Activated T-helper 2 cell treated with anti-CD3 and anti-CD28 coated beads, Interferon-gamma antibody, Interleukin-2, Interleukin-4, amounts not matched to agents 10 μg/mL and 5 μg/mL and 100 μg/mL, durations not matched to agents 14 hours and 24 hours and 36 hours (primary cell): ENCODE data around the gene HYCC1. TPM values are rescaled to one million over a fixed set of nuclear protein-coding genes. Genes with fewer than 3 reads are reported as not detected.
"Not testable (repeated sequence)": the region's sequence is repeated elsewhere in the genome, so short reads cannot be mapped to it uniquely, and the experiment has no call there.

ENCODE experiments used
- DNase-seq: peaks from one replicate; pipeline ENCODE4 v3.0.0; 2021; ENCODE audit warnings: low spot score
- H3K27ac Mint-ChIP-seq: one replicate; pipeline ENCODE4 v1.8.0; 2021; ENCODE audit warnings: mixed read lengths
- H3K27me3 Mint-ChIP-seq: one replicate; pipeline ENCODE4 v1.8.0; 2021; ENCODE audit warnings: low read depth, mixed read lengths
- H3K36me3 Mint-ChIP-seq: one replicate; pipeline ENCODE4 v1.8.0; 2021; ENCODE audit warnings: low read depth, mixed read lengths
- H3K4me1 Mint-ChIP-seq: one replicate; pipeline ENCODE4 v1.8.0; 2021; ENCODE audit warnings: low read depth, mixed read lengths
- H3K4me3 Mint-ChIP-seq: one replicate; pipeline ENCODE4 v1.8.0; 2021; ENCODE audit warnings: low read depth, mild to moderate bottlenecking, moderate library complexity, mixed read lengths
- H3K9me3 Mint-ChIP-seq: one replicate; pipeline ENCODE4 v1.8.0; 2021; ENCODE audit warnings: mixed read lengths
- intact Hi-C: fragments of 100-400 bp; cut with micrococcal nuclease; formaldehyde crosslinking; loops from one replicate; pipeline ENCODE4 v1.15.1; 2023
- total RNA-seq: library from RNA; stranded (reverse); gene quantifications from 2 replicates; pipeline ENCODE4 v1.2.3, GENCODE V29; 2022

The HYCC1 gene
- 49.9 and 55.1 TPM in 2 replicates for total RNA-seq

DNA sequence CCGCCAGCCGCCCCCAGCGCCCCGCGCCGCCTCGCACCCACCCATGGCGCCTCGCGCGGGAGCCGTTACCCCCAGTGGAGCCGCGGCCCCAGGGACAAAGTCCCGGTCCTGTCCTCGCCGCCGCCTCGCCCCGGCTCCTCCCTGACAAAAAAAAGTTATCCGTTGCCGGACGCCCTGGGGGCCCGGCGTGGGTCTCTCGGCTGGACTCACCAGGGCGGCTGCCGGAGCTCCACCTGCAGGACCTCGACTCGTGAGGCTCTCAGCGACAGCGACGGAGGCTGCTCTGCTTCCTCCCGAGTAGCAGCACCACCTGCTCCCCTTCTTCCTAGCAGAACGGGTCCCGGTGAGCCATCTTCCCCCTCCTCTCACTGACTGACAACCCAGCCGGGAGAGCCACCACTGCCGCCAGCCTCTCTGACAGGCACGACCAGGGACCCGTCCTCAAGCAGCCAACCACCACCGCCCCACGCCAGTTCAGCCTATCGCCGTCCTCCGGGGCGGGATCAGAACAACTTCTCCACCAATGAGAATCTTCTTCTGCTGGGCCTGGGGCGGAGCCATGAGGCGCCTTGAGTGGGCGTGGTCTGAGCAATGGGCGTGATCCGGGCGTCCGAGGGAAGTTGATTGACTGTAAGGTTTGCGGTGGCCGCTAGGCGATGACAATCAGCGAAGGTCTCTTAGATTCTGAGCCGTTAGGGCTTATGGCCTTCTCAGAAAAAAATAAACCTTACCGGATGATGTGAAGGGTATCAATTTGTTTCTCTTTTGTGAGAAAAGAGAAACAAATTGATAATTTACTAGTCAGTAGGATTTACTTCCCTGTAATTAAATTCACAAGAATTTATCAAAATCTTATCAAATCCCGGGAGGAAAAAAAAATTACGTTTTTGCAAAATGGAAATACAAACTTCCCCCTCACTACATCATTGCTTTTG is at the start of gene HYCC1:
Gene HYCC1 (minus strand): TSS at position 416 of the 935 bp plus-strand sequence. CDS start 23,019 bp downstream, outside the sequence.
- Mint-ChIP-seq H3K4me1 (peaks cover 33% of the 10 kb centered on the region), H3K27ac (peak within 1 kb of the TSS; percentile 85), H3K27me3 (no peaks in the 10 kb centered on the region), H3K36me3 (no peaks in the 10 kb centered on the region), H3K4me3 (peak within 1 kb of the TSS; percentile 89), H3K9me3 (no peaks in the 10 kb centered on the region)
- peak; percentile 99 for DNase-seq
- intact Hi-C loops, result loop anchor here (1.0 to 10.0 kb wide), 9 partner anchors 13 to 461 kb away; partner anchors contain the start of genes IGF2BP3, KLHL7, NUP42 and TOMM7

DNA sequence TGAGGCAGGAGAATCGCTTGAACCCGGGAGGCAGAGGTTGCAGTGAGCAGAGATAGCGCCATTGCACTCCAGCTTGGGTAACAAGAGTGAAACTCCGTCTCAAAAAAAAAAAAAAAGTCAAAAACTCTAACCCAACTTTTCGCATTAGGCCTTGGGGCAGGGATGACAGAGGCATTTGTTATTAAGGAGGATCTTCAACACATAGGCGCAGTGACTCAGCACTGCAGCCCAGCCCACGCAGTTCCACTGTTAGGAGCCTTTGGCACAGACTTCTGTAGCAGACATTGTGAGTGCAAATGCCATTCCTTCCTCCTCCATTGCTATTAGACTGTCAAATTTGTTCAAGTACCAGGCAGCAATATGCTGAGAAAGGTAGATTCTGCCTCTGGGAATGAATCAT is 48.5 kb upstream of the HYCC1 start:
- no peak for DNase-seq
- peaks cover 16% of the 10 kb centered on the region for H3K27me3 Mint-ChIP-seq
- H3K27ac Mint-ChIP-seq, result no peak overlapping the region
- no peak overlapping the region for H3K4me3 Mint-ChIP-seq
- intact Hi-C loops, result no loop called here
- no peaks in the 10 kb centered on the region for H3K9me3 Mint-ChIP-seq
- no peaks in the 10 kb centered on the region for H3K4me1 Mint-ChIP-seq
- H3K36me3 Mint-ChIP-seq, result no peaks in the 10 kb centered on the region

DNA sequence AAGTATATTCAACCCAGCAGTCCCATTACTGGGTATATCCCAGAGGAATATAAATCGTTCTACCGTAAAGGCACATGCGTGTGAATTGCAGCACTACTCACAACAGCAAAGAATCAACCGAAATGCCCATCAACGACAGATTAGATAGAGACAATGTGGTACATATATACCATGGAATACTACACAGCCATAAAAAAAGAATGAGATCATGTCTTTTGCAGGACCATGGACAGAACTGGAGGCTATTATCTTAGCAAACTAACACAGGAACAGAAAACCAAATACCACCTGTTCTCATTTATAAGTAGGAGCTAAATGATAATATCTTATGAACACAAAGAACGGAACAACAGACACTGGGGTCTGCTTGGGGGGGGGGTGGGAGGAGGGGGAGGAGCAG is 47.4 kb upstream of the HYCC1 start:
- no peaks in the 10 kb centered on the region for H3K36me3 Mint-ChIP-seq
- no peak overlapping the region for H3K27ac Mint-ChIP-seq
- H3K9me3 Mint-ChIP-seq, result no peaks in the 10 kb centered on the region
- H3K27me3 Mint-ChIP-seq, result peaks cover 12% of the 10 kb centered on the region
- no peaks in the 10 kb centered on the region for H3K4me1 Mint-ChIP-seq
- DNase-seq, result no peak
- intact Hi-C loops, result no loop called here
- H3K4me3 Mint-ChIP-seq, result no peak overlapping the region

DNA sequence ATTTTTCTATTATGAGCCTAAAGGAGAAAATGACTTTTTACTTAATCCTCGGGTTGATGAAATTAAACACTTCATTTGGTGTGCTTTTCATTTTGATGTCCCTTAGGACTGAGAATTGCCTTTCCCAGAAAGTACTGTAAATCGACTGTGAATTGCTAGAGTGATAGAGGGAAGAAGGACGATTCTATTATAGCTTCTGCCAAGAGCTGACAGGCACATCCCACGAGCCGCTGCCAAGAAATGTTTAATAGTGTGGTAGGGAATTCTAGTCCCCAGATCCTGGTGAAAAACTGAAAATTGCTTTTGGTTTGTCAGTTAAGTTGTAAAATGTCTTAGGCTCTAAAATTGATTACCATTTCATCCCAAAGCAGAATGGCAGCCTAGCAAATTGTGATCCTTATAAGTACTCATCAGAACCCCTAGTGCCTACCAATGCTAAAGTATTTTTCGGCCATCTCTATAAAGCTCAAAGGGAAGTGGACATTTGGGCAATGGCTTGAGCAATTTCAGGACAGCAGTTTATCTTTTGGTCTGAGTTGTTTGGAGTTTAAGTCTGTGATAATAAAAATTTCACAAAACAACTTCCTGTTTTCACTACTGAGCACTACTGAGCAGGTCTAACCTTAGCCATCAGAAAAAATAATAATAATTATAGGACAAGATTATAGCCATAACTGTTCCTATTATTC is 44.6 kb upstream of the HYCC1 start:
- intact Hi-C loops, result no loop called here
- H3K4me1 Mint-ChIP-seq, result peaks cover 4% of the 10 kb centered on the region
- no peaks in the 10 kb centered on the region for H3K36me3 Mint-ChIP-seq
- H3K27ac Mint-ChIP-seq, result no peak overlapping the region
- no peak for DNase-seq
- H3K27me3 Mint-ChIP-seq, result peaks cover 7% of the 10 kb centered on the region
- H3K4me3 Mint-ChIP-seq, result no peak overlapping the region
- no peaks in the 10 kb centered on the region for H3K9me3 Mint-ChIP-seq

DNA sequence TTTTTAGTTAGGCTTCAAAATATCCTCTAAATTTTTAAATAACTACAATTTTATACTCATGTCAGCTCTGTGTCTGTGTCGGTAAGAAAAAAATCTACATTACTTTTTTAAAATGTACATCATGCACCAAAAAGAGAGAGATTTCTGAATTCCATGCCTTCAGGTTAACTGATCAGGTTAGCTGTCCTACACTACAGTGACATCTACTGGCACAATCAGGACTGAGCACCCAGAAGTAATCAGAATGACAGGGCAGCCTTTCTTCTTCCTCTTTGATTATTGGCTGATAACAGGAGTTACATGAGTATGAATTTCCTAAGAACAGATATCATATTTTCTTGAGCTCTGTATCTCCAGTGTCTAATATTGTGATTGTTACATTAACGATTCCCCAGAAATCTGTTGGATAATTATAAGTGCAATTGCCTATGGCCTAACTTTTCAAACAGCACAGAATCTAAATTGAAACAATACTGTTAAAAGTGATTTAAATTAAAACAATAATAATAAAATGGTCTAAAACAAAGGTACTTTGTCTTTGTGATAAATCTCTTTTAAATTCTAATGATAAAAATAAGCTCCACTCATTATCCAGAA is 41.8 kb upstream of the HYCC1 start:
- peak; percentile 46 for DNase-seq
- intact Hi-C loops, result loop anchor here (1.0 to 2.0 kb wide), 6 partner anchors 35 to 495 kb away; partner anchors contain the start of gene TOMM7
- no peaks in the 10 kb centered on the region for H3K36me3 Mint-ChIP-seq
- H3K4me3 Mint-ChIP-seq, result no peak overlapping the region
- no peaks in the 10 kb centered on the region for H3K9me3 Mint-ChIP-seq
- peaks cover 10% of the 10 kb centered on the region for H3K4me1 Mint-ChIP-seq
- no peak overlapping the region for H3K27ac Mint-ChIP-seq
- peaks cover 3% of the 10 kb centered on the region for H3K27me3 Mint-ChIP-seq

DNA sequence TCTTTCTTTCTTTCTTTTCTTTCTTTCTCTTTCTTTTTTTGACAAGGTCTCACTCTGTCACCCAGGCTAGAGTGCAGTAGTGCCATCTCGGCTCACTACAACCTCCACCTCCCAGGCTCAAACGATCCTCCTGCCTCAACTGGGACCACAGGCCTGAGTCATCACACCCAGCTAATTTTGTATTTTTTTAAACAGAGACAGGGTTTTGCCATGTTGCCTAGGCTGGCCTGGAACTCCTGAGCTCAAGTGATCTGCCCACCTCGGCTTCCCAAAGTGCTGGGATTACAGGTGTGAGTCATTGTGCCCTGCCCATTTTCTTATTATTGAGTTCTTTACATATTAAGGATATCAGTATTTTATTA is 37.2 kb upstream of the HYCC1 start:
- not testable (repeated sequence) for DNase-seq, H3K9me3 Mint-ChIP-seq, H3K27ac Mint-ChIP-seq

DNA sequence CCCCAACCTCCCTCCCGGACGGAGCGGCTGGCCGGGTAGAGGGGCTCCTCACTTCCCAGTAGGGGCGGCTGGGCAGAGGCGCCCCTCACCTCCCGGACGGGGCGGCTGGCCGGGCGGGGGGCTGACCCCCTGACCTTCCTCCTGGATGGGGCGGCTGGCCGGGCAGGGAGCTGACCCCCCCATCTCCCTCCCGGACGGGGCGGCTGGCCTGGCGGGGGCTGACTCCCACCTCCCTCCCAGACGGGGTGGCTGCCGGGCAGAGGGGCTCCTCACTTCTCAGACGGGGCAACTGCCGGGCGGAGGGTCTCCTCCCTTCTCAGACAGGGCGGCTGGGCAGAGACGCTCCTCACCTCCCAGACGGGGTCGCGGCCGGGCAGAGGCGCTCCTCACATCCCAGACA is 32.4 kb upstream of the HYCC1 start:
- H3K27me3 Mint-ChIP-seq, H3K4me1 Mint-ChIP-seq, H3K9me3 Mint-ChIP-seq, H3K4me3 Mint-ChIP-seq, DNase-seq, H3K27ac Mint-ChIP-seq, intact Hi-C loops, H3K36me3 Mint-ChIP-seq: not testable (repeated sequence)

More for the DNA sequence above, 37.2 kb upstream of the HYCC1 start:
- H3K36me3 Mint-ChIP-seq, H3K27me3 Mint-ChIP-seq, H3K4me3 Mint-ChIP-seq: not testable (repeated sequence)
- intact Hi-C loops, result loop anchor here (5.0 kb wide), 1 partner anchor 39 kb away; the partner anchor contains the start of gene HYCC1
- H3K4me1 Mint-ChIP-seq, result peaks cover 13% of the 10 kb centered on the region

DNA sequence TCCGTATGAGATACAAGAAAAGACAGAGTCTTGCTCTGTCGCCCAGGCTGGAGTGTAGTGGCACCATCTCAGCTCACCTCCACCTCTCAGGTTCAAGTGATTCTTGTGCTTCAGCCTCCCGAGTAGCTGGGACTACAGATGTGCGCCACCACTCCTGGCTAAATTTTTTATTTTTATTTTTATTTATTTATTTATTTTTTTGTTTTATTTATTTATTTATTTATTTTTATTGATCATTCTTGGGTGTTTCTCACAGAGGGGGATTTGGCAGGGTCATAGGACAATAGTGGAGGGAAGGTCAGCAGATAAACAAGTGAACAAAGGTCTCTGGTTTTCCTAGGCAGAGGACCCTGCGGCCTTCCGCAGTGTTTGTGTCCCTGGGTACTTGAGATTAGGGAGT is 31.2 kb upstream of the HYCC1 start:
- H3K36me3 Mint-ChIP-seq, H3K27me3 Mint-ChIP-seq, H3K4me3 Mint-ChIP-seq, intact Hi-C loops, H3K9me3 Mint-ChIP-seq, H3K4me1 Mint-ChIP-seq, DNase-seq, H3K27ac Mint-ChIP-seq: not testable (repeated sequence)

DNA sequence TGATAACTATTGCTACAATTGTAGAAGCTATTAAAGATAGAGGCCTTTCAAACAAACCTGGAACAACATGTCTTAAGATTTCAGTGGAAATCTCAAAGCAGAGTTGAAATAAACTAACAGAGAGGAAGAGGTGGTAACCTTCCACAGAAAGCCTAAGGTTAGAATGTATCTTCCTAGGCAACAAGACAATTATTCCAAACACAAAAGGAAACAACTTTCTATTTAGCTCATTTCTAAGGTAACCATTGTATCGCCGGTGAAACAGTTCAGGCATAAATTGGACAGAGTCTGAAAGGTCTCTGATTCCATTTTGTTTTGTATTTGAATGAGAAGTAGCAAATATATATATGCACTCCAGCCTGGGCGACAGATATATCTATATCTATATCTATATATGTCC is 30.7 kb upstream of the HYCC1 start:
- no peak overlapping the region for H3K4me3 Mint-ChIP-seq
- H3K9me3 Mint-ChIP-seq, result no peaks in the 10 kb centered on the region
- intact Hi-C loops, result no loop called here
- DNase-seq, result no peak
- no peaks in the 10 kb centered on the region for H3K4me1 Mint-ChIP-seq
- peaks cover 3% of the 10 kb centered on the region for H3K27me3 Mint-ChIP-seq
- no peaks in the 10 kb centered on the region for H3K36me3 Mint-ChIP-seq
- H3K27ac Mint-ChIP-seq, result no peak overlapping the region

DNA sequence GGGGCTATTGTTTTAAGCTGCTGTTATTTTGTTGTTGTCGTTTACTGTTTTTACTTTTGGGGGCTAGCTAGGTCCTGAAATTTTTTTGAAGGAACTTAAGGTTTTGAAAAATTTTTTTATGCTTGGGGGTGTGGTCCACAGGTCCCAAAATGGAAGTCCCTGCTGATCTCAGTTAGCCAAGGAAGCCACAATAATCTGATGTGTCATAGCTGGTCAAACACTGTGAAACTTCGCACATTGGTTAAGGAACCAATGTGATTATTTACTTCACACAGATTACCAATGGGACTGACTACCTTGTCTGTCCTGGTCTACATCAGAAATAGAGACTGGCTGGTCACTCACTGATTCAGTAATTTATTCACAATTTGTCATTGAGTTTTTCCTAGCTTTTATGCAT is 29.5 kb upstream of the HYCC1 start:
- intact Hi-C loops, result no loop called here
- no peaks in the 10 kb centered on the region for H3K9me3 Mint-ChIP-seq
- H3K27ac Mint-ChIP-seq, result no peak overlapping the region
- H3K36me3 Mint-ChIP-seq, result no peaks in the 10 kb centered on the region
- peaks cover 5% of the 10 kb centered on the region for H3K27me3 Mint-ChIP-seq
- H3K4me1 Mint-ChIP-seq, result no peaks in the 10 kb centered on the region
- no peak for DNase-seq
- H3K4me3 Mint-ChIP-seq, result no peak overlapping the region

DNA sequence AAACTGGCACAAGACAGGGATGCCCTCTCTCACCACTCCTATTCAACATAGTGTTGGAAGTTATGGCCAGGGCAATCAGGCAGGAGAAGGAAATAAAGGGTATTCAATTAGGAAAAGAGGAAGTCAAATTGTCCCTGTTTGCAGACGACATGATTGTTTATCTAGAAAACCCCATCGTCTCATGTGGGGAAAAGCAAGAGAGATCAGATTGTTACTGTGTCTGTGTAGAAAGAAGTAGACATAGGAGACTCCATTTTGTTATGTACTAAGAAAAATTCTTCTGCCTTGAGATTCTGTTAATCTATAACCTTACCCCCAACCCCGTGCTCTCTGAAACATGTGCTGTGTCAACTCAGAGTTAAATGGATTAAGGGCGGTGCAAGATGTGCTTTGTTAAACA is 25.7 kb upstream of the HYCC1 start:
- H3K27ac Mint-ChIP-seq, DNase-seq, intact Hi-C loops, H3K4me1 Mint-ChIP-seq, H3K9me3 Mint-ChIP-seq, H3K36me3 Mint-ChIP-seq, H3K4me3 Mint-ChIP-seq: not testable (repeated sequence)
- peaks cover 10% of the 10 kb centered on the region for H3K27me3 Mint-ChIP-seq

DNA sequence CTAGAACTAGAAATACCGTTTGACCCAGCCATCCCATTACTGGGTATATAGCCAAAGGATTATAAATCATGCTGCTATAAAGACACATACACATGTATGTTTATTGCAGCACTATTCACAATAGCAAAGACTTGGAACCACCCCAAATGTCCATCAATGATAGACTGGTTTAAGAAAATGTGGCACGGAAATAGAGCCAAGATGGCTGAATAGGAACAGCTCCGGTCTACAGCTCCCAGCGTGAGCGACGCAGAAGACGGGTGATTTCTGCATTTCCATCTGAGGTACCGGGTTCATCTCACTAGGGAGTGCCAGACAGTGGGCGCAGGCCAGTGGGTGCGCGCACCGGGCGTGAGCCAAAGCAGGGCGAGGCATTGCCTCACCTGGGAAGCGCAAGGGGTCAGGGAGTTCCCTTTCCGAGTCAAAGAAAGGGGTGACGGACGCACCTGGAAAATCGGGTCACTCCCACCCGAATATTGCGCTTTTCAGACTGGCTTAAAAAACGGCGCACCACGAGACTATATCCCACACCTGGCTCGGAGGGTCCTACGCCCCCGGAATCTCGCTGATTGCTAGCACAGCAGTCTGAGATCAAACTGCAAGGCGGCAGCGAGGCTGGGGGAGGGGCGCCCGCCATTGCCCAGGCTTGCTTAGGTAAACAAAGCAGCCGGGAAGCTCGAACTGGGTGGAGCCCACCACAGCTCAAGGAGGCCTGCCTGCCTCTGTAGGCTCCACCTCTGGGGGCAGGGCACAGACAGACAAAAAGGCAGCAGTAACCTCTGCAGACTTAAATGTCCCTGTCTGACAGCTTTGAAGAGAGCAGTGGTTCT is 21.8 kb upstream of the HYCC1 start:
- intact Hi-C loops, H3K9me3 Mint-ChIP-seq, DNase-seq, H3K4me1 Mint-ChIP-seq, H3K36me3 Mint-ChIP-seq, H3K27ac Mint-ChIP-seq, H3K4me3 Mint-ChIP-seq: not testable (repeated sequence)
- peaks cover 19% of the 10 kb centered on the region for H3K27me3 Mint-ChIP-seq
